ENCODE results near the gene ACSF2.

DNA sequence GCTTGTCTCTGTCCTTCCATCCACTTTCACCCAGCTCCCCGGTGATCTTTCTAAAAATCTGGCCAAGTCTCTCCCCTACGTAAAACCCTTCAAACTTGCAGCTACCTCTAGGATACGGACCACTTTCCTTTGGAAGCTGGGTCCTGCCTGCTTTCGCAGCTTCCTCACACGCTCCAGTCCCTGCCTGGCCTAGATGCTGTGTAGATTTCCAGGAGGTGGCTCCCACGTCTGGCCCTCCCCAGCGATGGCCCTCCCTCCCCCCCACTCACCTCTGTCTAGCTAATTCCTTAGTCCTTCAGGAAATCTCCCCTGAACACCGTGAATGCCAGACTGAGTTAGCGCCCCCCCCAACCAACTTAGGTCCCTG, 28.1 kb upstream of the ACSF2 start:
- no peak for TF ChIP-seq POLR2A (IDR thresholded peaks at IDR 0.05)
- TF ChIP-seq, protein P1, sequence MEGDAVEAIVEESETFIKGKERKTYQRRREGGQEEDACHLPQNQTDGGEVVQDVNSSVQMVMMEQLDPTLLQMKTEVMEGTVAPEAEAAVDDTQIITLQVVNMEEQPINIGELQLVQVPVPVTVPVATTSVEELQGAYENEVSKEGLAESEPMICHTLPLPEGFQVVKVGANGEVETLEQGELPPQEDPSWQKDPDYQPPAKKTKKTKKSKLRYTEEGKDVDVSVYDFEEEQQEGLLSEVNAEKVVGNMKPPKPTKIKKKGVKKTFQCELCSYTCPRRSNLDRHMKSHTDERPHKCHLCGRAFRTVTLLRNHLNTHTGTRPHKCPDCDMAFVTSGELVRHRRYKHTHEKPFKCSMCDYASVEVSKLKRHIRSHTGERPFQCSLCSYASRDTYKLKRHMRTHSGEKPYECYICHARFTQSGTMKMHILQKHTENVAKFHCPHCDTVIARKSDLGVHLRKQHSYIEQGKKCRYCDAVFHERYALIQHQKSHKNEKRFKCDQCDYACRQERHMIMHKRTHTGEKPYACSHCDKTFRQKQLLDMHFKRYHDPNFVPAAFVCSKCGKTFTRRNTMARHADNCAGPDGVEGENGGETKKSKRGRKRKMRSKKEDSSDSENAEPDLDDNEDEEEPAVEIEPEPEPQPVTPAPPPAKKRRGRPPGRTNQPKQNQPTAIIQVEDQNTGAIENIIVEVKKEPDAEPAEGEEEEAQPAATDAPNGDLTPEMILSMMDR (IDR thresholded peaks at IDR 0.05), result no peak
